Hypothalamus (tissue), 51 donors: ENCODE data around the gene MANF.
A peak's percentile ranks its signal among the peaks of the same experiment; 100 is the strongest.
"Not testable (repeated sequence)": the region's sequence is repeated elsewhere in the genome, so short reads cannot be mapped to it uniquely, and the experiment has no call there.

Experiments used
- DNase-seq, 51 donors: peaks; one replicate each; lab custom pipeline; 2025; lab: John Stamatoyannopoulos, UW

Gene MANF

DNA sequence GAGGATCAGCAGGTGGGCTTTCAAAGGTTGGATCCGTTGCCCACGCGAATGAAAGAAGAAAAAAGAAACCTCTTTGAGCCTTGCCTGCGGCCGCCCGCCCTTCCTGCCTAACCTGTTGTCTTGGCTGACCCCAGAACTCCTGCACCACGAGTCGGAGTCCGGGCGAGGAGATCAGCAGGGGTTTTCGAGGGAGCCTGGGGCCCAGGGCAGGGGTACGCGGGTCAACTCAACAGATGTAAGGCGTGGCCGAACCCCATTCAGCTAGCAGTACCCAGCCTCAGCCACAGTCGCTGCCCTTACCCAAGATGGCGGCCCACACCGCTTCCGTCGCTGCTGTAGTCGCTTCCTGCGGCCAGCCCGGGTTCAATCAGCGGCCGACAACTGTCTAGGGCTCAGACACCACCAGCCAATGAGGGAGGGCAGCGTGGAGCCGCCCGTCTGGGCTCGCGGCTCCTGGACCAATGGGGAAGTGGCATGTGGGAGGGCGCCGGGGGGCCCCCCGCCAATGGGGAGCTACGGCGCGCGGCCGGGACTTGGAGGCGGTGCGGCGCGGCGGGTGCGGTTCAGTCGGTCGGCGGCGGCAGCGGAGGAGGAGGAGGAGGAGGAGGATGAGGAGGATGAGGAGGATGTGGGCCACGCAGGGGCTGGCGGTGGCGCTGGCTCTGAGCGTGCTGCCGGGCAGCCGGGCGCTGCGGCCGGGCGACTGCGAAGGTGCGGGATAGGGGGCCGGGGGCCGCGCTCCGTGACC, at the start of gene MANF:
MANF (plus strand) TSS at position 566 of the 748 bp plus-strand sequence; CDS start at position 618, 52 bp downstream.
- peak; percentile 64 to 99 (median 97) for DNase-seq

DNA sequence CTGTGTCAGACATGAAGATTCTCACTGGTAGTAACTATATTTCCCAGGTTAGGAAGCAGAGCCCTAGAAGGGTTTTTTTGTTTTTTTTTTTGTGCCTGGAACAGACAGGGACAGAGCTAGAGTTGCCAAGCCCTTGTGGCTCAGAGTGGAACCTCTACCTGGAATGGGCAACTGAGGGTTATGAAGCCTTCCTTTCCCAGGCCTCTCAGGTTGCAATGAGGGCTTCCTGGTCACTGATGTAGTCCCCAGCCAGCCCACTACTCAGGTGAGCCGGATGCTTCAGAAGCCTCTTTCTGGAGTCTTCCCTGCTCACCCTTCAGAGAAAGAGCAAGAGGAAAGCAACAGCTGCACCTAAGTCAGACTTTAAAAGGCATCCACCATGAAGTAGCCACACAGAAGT, 48.8 kb upstream of the MANF start:
- no peak for DNase-seq

DNA sequence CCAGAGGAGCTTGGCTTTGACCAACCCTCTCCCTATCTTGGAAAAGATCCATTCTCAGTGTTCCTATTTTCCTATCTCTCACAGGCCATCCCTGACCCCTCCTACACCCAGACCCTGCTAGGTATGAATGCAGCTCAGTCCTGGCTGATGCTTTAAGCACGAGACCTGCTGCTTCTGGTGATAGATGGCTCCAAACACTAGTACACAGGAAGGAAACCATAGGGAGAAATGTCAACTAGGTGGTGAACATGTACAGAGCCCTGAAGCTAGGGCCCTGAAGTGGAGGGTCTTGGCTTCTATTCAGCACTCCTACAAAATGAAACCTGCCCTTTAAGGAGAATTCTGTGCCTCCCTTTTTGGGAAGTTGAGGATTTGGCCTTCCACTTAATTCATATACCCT, 47.4 kb upstream of the MANF start:
- DNase-seq = no peak

DNA sequence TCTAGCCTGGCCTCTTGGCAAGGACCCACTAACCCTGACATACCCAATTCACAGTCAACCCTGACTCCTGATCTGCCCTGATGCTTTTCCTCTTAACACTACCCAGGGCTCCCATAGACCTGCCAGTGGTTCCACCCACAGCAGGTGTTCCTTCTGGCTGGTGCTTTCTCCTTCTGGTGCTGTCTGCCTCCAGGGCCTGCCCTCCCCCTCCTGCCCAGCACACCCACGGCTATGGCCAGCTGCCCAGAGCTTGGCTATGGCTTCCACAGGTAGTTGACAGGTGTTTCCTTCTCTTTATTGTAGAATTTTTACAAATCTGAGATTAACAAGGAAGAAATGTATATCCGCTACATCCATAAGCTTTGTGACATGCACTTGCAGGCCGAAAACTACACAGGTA, 46.5 kb upstream of the MANF start:
- DNase-seq = no peak

DNA sequence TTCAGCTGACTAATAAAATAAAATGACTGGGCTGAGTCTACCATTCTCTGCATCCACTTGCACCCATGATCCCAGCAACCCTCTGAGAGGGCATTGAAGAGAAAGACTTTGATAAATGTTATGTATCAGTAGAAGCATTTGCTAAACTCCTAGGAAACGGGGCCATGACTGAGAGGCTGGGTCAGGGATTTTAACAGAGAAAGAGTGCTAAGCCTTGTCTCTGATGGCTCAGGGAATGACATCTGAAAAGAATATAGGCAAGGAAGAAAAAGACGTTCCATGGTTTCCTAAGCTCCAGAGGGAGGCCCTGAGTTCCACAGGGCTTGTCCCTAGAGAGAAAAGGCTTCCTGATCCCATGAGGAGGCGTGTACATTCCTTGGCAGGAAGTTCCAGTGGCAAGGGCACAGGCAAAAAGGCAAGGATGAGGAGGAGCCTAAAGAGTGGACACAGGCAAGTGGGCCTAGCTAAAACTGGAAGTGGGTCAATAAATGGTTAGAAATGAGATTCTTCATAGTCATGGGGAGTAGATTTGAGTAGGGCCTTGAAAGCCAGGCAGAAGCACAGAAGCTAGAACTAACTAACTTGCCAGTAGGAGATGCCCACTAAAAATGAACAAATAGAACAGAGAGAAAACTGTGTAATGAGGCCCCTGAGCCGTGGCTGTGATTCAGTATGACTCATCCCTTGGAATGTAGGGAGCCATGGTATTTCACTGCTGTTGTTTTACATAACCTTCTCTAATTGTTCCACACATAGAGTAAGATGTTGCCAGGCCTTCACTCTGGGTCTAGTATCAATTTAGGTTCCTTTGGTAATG, 44.9 kb upstream of the MANF start:
- DNase-seq = peak in 4 of 51 donors; percentile 14 to 42 (median 26)

DNA sequence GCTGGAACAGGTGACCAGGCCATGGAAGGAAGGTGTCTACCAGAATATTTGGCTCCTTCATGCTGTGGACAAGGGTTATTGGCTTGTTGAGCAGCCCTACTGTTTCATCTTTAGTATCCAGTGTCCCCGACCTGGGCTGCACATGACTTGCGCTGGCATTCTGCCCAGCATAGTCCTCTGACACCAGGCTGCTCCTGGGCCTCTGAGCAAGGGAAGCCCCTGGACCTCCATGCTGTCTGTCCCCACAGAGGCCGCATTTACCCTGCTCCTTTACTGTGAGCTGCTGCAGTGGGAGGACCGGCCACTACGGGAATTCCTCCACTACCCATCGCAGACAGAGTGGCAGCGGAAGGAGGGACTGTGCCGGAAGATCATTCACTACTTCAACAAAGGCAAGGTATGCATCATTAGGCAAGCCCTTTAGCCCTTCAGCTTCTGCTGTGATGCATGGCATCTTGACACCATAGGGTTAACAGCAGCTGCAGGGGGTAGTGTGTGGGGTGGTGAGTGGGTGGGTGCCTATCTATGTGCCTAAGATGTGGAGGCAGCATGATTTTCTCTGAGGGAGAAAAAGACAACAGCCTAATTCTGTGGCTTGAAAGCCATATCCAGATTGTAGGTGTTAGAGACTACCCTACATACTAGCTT, 44.0 kb upstream of the MANF start:
- DNase-seq = no peak

DNA sequence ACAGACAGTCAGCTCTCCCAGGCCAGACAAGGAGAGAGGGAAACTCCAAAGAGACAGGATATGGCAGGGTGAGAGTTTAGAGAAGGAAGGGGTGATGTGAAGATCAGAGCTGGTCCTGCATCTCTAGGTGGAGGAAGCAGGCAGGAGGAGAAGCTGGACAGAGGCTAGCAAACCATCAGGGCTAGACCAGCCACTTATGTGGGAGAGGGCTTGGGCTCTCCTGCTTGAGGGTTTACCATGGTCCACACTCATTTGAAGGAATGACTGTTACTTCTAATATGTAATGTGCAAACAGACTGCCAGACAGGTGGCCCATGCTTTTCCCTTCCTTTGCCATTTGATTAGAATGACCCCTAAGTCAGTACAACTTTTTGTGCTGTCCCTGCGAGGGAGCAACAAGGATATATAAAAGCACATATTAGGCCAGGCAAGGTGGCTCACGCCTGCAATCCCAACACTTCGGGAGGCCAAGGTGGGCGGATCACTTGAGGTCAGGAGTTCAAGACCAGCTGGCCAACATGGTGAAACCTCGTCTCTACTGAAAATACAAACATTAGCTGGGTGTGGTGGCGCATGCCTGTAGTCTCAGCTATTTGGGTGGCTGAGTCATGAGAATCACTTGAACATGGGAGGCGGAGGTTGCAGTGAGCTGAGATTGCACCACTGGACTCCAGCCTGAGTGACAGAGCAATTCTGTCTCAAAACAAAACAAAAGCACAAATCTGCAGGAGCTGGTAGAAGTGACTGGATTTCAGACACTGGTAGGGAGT, 41.0 kb upstream of the MANF start:
- no peak for DNase-seq

DNA sequence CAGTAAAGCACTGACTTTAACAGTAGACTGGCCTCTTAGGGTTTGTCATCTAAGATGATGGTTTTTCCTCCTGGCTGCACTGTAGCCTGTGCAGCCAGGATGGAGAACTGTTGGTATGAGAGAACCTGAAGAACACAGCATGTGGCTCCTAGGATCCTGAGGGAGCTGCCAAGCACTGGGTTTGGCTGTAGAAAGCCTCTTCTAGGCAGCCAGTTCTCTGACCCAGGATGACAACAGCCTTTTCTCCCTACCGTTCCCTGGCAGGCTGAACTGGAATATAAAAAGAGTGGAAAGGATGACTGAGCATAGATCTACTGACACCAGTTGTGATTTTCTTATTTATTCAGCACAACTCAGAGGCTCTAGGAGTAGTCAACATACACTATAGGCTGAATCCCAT, 34.3 kb upstream of the MANF start:
- DNase-seq = peak in 12 of 51 donors; percentile 2 to 36 (median 14)

DNA sequence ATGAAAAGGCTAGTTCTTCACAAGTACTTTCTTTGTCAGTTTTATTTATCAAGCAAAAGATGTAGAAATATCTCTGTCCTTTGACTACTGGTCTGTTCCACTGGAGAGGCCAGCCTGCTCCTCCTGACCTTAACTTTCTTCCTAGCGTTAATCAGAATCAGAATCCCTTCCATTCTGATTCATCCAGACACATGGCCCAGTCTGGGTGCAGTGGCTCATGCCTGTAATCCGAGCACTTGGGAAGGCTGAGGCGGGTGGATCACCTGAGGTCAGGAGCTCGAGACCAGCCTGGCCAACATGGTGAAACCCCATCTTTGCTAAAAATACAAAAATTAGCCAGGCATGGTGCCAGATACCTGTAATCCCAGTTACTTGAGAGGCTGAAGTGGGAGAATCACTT, 32.0 kb upstream of the MANF start:
- no peak for DNase-seq

DNA sequence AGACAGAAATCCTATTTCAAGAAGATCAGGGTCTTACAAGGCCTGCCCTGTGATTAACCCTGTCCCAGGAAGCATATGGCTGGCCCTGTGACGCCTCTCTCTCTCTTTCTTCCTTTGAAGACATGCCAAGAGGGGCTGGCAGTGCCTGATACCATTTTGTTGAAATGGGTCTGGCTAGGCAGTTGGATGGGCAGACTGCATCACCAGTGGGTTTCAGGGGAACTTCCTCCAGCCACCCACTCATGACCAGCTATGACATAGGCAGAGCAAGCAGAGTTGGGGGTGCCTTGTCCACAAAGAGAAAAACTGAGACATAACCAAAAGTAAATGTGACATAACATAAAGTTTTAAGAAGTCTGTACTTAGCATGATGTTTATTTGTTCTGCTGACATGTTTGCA, 31.4 kb upstream of the MANF start:
- DNase-seq = no peak

DNA sequence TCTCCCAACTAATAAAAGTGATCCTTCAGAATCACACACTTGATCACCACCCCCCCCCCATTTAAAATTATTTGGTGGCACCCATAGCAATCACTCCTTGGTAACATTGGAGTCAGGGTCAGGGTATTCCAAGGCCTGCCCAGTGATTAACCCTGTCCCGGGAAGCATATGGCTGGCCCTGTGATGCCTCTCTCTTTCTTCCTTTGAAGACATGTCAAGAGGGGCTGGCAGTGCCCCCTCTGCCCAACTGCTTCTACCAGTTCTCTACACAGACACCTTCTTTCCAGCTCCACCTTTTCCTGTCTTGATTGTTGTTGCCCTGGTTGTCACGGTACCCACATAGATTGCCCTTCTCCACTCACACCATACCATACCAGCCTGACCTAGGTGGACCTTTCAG, 30.9 kb upstream of the MANF start:
- DNase-seq = no peak

DNA sequence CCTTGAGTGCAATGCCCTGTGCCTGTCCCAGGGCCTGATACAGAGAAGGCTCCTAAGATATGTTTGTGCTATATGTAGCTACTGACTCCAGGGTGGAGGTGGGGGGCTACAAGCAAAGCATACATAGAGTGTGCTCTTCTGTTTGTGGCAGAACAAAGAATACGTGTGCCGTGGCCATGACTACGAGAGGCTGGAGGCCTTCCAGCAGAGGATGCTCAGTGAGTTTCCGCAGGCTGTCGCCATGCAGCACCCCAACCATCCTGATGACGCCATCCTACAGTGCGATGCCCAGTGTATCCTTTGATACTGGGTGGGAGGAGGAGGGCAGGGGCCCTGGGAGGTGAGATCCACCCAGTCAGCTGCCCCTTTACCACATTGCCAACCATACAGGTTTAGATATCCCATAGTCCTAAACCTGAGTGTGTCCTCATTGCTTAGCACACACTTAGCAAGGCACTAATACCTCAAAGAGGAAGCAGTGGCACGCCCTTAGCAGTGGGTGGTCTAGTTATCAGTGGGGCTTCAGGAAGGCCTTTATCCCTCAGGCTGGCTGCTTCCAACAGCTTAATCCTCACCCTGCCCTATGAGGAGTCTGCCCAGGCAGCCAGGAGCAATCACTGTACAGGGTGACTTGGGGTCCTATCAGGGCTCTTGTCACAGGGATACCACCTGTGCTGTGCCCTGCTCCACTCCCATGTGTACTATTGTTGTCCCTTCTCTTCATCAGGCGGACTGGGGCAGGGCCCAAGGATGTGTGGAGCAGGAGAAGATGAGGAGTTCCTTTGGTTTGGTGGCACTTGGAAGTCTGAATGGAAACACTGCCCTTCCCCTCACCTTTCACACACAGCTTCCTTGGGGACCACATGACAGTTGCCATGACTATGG, 30.1 kb upstream of the MANF start:
- DNase-seq = peak in 2 of 51 donors; percentile 3 to 25

DNA sequence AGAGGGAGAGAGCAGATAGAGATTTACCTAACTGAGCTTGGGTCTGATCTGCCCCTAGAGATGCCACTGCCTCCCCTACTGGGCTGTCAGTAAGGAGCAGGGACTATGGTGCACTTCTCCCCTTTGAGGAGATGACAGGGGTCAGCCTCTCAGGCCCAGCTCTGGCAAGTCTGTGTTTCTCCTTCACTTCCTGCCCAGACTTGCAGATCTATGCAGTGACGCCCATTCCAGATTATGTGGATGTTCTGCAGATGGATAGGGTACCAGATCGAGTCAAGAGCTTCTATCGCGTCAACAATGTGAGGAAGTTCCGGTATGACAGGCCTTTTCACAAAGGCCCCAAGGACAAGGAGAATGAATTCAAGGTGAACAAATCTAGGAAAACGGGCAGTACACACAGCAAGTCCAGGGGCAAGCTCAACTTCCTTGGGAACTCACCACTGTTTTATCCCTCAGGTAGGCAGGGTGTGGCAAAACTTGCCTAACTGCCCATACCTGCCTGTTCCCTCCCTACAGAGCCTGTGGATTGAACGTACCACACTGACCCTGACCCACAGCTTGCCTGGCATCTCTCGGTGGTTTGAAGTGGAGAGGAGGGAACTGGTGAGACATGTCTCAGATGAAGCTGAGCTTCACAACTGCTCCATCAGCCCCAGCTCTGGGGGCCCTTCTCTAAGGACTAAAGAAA, 29.1 kb upstream of the MANF start:
- DNase-seq = no peak

DNA sequence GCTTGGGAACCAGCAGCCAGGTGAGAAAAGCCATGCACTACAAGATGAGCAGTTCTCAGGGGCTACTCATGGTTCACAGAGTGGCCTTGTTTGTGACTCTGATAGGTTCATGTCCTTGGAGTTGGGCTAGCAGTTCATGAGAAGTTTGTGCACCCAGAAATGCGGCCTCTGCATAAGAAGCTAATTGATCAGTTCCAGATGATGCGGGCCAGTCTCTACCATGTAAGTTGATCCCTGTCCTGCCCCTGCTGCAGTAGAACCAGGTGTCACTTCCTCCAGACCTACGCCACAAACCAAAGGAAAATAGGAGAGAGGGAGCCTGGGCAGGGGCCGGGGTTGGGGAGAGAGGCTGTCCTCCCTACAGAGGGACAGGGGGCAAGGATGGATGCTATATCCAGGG, 27.2 kb upstream of the MANF start:
- no peak for DNase-seq

DNA sequence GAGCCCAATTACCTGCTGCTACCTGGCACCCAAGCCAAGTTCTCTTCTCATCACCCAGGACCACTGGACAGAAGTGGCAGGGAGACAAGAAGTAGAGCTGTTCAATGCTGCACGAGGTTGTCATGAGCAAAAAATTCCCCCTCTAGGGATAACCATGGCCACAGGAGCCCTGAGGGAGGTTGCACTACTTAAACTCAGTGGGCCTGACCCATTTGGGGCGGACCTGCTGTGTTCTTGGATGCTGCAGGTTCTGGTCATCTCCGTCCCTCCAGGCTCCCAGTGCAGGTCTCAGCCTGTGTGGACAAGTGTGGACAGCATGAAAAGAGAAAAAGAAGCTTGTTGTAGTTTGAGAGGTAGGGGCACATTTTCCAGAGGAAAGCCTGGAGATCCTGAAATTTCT, 26.1 kb upstream of the MANF start:
- DNase-seq = no peak

DNA sequence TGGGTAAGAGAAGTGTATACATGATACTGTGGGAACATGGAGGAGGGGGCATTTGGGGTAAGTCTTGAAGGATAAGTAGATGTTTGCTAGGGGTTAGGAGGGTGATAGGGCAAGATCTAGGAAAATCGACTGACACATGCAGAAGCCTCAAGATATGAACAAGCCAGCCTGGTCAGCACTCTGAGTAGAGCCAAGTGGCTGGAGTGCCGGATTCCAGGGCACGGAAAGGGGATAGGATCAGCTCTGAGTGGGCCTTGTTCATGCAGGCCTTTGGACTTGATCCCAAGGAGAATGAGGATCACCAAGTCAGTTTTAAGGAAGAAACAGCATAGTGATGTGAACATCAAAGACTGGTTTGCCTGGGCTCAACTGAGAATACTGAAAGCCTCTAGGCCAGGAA, 24.3 kb upstream of the MANF start:
- DNase-seq = no peak

DNA sequence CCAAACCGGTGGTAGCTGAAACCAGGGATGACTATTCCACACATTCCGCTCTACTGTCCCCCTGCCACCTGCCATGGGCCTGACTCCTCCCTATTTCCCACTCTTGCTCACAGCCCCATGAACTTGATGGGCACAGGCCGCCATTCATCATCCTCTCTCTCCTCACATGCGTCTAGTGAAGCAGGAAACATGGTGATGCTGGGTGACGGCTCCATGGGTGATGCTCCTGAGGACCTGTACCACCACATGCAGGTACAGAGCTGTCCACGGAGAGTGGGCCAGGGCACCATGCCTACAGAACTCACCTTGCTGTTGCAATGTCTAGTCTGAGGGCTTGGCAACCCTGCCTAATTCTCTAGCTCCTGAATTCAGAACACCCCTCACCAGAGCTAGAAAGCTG, 23.3 kb upstream of the MANF start:
- no peak for DNase-seq

DNA sequence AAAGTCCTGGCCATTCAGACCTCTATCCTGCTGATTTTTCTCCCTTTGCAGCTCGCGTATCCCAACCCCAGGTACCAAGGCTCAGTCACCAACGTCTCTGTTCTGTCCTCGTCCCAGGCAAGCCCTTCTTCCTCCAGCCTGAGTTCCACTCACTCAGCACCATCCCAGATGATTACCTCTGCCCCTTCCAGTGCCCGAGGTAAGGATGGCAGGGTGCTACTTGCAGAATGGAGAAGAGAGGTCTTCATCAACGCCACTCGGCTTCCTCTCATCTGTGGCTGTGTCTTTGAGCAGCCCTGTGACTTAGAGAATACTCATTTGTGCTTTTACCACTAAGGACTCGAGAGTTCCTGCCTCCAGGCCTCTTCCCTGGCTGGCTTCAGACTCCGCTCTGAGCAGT, 22.6 kb upstream of the MANF start:
- no peak for DNase-seq

DNA sequence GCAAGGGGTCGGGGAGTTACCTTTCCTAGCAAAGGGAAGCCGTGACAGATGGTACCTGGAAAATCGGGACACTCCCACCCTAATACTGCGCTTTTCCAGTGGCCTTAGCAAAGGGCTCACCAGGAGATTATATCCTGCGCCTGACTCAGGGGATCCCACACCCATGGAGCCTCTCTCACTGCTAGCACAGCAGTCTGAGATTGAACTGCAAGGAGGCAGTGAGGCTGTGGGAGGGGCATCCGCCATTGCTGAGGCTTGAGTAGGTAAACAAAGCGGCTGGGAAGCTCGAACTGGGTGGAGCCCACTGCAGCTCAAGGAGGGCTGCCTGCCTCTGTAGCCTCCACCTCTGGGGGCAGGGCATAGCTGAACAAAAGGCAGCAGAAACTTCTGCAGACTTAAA, 16.8 kb upstream of the MANF start:
- not testable (repeated sequence) for DNase-seq
